HG03097 (cell line): ENCODE data around the gene CCDC91.
"Not testable (repeated sequence)": the region's sequence is repeated elsewhere in the genome, so short reads cannot be mapped to it uniquely, and the experiment has no call there.

ENCODE experiments used
- ATAC-seq: cut with Tn5 transposase; IDR thresholded peaks from one replicate; pipeline ENCODE4 v1.9.1; 2021; ENCODE audit not compliant: unreplicated experiment, low FRiP score

CCDC91 gene

DNA sequence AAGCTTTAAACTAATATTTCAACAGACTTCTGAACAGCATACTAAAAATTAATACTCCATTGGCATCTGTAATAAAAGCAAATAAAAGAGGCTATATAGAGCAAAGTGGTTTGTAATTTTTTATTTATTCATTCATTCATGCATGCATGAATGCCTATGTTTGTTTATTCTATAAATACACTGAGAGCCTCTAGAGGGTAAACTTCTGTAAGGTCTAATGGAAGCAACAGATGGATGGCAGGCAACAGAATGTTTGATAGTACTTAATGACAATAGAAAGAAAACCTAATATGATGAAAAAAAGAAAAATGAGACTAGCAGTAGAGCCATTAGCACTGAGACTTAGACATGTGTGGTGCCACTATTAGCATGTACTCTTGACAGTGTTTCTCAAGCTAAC, 253.1 kb downstream of the CCDC91 start:
- no peak for ATAC-seq

DNA sequence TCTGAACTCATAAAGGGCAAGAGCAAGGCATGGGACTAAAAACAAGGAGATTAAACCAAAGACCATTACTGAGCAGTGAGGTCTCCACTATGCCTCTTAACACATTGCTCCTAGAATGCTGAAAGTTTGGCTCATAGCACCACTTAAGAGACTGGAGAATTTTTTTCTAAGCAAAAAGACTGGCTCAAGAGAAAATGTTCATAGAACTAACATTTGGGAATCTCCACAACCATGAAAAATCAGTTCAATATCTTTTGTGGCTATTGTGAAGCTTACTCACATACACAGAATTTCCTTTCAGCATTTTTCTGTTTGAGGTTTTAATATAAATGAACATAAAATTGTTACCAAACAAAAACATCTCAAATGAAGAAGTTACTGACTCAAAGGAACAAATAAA, 255.8 kb downstream of the CCDC91 start:
- ATAC-seq: no peak

DNA sequence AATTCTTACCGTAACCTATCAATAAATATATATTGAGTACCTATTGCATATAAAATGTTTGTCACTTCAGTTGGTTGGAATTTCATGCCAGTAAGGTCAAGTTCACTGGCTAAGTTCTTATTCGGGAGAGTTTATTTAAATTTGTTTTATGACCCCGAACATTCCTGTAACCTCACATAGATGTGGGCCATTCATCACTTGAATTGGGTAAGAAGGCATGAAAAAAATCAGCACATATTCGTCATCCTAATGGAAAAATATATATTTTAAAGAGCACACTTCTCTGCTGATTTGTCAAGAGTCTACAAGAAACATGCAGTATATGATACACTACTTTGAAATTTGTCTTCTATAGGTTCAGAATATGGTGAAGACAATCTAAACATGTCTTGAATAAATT, 263.4 kb downstream of the CCDC91 start:
- ATAC-seq: no peak

DNA sequence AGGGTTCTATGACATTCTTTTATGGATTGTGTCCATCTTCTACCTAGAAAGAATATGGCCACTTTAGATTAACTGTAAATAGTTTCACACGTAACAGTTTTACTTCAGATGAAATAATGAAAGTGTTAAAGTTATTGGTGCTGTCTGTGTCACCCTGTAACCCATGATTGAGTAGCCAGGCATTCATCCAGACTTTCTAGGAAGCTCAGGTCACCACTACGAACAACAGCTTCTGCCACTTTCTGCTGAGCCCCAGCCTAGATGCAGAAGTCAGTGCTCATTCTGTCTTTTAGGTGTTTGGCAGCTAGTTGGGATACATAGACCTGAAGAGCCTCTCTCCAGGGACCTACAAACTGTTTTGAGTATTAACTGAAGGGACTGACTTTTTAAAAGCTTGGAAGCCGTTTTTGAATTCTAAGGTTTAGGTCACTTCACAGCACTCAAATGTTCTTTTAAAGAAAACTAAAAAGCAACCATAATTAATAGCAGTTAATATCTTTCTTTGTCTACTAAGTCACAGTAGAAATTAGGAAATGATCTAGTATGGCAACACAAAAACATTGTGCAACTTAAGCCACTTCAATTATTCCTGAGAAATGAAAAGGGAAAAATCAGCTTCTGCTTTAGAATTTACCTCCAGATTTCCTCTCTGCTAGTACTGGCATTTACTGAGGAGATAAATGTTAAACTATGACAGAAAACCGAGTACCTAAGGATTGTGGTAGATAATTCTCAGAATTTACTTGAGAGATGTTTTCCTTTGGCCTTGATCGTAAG, 266.9 kb downstream of the CCDC91 start:
- ATAC-seq: no peak

DNA sequence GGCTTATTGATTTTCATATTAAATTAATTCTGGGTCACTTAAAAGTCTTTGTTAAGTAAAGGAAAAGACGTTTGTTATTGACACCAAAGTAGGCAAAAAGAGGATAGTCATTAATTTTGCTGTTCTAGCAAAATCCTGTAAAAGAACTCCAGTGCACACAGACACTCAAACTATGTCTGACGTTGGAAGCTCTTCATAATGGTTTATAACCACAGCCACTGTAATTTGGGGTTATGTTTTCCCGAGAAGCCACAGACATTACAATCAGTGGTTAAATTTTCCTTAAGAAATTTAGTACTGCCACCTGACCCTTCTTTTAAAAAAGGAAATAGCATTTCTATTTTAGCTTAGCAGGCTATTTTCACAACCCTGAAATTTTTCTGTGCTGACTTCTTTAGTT, 267.5 kb downstream of the CCDC91 start:
- no peak for ATAC-seq

DNA sequence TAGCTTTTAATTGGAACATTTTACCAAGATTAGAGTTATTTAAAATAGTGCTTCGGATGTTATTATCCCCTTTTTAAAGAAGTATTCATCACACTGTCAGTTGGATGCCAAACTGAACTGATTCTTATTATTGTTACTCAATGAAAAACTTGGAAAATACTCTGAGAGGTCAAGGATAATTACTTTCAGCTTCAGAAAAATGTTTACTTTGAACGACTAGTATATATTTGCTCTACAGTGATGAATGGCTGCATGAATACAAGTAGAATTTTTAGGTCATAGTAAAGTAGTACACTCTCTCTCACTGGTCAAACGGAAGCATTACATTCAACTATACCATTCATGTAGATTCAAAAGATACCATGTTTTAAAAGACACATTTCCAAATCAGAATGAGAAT, 269.2 kb downstream of the CCDC91 start:
- ATAC-seq: no peak

DNA sequence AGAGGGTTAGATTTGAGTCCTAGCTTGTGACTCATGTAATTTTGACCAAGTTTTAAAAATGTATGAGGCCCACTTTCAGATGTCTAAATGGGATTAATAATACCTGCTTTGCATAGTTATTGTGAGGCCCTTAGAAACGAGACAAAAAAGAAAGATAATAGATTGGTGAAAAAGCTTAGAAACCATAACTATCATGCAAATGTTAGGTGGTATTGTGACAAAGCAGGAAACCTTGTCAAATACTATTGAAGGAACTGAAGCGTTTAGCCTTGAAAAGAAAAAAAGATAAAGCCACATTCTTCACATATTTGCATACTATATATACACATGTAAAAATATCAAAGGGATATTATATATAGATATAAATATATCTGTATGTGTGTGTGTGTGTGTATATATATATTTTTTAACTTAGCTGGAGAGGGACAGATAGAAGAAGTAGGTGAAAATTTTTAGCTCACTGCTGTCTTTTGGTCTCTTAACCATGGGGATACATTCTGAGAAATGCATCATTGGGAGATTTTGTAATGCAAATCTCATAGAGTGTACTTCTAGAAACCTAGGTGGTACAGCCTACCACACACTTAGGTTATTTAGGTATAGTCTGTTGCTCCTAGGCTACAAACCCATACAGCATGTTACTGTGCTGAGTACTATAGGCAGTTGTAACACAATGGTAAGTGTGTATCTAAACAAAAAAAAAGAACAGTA, 270.3 kb downstream of the CCDC91 start:
- no peak for ATAC-seq

DNA sequence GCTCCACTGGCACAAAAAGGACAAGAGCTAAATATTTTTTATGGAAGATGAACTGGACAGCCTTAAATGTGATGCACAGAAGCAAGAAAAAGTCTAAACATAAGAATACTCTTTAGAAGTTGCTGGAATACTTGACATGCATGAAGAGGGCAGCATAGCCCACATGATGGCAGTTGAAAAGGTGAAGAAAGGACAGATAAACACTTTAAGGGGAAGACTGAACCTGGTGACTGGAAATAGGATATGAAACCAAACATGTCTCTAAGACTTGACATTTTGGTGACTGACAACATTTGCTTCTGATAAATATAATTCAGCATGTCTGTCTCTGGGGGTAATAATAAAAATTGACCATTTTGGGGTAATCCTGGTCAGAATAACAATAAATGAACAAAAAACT, 273.1 kb downstream of the CCDC91 start:
- ATAC-seq: no peak

DNA sequence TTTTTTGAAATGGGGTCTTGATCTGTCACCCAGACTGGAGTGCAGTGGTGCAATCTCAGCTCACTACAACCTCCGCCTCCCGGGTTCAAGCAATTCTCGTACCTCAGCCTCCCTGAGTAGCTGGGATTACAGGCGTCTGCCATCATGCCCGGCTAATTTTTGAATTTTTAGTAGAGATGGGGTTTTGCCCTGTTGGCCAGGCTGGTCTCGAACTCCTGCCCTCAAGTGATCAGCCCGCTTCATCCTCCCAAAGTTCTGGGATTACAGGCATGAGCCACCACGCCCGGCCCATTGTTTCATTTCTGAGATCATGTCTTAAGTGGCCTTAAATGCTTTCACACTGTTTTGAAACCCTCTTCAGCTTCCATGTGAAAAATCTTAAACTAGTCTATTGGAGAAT, 281.5 kb downstream of the CCDC91 start:
- not testable (repeated sequence) for ATAC-seq

DNA sequence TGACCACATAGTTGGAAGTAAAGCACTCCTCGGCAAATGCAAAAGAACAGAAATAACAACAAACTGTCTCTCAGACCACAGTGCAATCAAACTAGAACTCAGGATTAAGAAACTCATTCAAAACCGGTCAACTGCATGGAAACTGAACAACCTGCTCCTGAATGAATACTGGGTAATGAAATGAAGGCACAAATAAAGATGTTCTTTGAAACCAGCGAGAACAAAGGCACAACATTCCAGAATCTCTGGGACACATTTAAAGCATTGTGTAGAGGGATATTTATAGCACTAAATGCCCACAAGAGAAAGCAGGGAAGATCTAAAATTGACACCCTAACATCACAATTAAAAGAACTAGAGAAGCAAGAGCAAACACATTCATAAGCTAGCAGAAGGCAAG, 285.9 kb downstream of the CCDC91 start:
- not testable (repeated sequence) for ATAC-seq

DNA sequence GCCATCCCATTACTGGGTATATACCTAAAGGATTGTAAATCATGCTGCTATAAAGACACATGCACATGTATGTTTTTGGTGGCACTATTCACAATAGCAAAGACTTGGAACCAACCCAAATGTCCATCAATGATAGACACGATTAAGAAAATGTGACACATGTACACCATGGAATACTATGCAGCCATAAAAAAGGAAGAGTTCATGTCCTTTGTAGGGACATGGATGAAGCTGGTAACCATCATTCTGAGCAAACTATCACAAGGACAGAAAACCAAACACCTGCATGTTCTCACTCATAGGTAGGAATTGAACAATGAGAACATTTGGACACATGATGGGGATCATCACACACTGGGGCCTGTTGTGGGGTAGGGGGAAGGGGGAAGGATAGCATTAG, 288.8 kb downstream of the CCDC91 start:
- not testable (repeated sequence) for ATAC-seq

DNA sequence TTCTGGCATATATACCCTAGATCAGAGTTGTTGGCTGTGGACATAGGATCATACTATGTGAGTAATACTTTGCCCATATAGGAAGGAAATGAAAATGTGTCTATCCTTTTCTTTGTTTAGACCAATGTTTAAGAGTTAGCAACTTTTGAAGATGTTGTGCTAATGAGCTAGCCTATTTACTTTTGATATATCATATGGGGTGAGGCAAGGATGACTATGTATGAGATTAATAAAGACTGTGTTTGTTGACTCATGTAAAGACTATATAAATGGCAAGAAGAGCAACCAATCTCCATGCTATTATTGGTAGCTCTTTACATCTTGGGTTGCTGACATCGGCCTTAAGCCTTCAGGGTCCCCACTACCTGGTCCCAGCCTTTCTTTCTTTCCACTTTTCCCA, 289.4 kb downstream of the CCDC91 start:
- ATAC-seq: no peak

DNA sequence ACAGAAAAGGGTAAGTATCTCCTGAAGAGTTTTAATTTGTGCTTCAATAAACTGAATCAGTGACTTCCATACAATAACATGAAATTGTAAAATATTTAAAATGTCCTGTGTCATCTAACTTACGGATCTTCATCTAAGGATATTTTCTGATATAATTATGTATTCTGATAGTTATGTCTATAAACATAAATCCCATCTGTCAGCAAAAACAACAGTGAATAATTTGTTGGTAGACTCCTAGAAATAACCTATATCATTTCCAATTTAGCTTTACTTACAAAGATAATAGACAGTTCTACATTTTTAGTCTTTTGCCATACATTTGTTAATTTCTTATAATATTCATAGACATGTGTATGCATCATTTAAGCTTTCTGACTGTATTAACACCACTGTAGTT, 293.9 kb downstream of the CCDC91 start:
- no peak for ATAC-seq

DNA sequence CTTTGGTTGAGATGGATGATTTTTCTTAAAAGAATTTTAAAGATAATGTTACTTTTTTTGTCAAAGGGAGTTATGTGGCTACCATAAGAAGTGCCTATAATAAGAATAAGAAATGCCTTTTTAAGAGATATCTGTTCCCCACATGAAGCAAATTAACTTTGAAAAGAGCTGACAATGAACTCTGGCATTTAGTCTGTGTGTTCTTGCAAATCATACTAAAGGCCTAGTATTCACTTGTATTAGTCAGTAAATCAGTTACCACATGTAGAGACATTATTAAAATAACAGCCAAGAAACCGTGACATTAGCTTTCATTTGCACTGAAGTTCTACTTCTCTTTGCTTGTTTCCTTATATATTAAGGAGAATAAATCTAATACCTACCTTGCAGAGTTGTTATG, 296.3 kb downstream of the CCDC91 start:
- ATAC-seq: no peak

DNA sequence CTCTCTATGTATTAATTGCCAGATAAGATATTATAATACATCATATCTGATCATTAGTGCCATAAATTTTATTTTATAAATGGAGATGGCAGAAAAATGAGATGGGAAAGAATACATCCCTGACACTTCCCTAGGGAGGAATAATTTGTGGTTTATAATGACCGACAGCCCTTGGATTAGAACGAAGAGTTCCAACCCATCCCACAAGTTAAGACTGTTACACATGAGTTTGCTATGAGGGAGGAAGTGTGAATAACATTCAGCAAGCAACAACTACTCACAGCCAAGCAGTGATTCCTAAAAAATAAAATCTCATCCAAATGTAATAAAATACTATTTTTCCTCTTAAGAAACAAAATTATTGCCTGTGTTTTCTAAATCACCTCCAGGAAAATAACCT, 299.0 kb downstream of the CCDC91 start:
- ATAC-seq: no peak

DNA sequence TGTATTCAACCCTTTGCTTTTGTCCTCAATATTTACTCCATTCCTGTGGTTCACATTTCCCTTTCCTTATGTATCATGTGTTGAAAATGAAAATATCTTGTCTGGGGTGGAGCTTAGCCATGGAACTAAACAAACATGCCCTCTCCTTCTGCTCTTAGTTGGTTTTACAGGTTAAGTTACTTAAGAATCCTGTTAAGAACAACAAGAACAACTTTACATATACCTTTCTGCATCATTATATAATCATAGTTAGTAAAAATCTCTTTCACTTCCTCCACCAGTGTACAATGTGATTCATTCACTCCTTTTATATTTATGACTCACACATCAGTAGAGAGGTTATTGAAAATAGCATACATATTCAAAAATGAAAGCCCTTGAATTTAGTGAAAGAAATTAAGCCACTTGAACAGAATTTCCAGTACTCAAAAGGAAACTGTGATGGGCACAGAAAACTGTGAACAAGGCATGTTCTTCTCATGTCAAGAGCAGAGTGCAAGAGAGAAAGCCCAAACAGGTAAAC, 307.7 kb downstream of the CCDC91 start:
- ATAC-seq: peak; percentile 94

DNA sequence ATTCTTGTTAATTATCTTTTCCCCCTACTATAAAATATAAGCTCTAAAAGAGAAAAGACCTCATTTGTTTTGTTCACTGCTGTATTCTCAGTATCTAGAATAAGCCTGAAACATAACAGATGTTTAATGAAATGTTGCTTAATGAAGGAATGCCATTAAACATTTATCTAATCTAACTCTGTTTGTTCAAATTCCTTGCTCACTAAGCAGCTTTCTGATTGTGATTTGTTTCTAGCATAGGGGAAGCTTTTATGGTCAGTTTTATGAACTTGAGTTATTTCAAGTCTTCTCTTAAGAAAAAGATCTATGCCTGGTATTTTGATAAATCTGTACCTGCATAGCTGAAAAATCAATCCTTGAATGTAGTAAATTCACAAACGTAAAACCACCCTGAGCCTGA, 308.6 kb downstream of the CCDC91 start:
- no peak for ATAC-seq

DNA sequence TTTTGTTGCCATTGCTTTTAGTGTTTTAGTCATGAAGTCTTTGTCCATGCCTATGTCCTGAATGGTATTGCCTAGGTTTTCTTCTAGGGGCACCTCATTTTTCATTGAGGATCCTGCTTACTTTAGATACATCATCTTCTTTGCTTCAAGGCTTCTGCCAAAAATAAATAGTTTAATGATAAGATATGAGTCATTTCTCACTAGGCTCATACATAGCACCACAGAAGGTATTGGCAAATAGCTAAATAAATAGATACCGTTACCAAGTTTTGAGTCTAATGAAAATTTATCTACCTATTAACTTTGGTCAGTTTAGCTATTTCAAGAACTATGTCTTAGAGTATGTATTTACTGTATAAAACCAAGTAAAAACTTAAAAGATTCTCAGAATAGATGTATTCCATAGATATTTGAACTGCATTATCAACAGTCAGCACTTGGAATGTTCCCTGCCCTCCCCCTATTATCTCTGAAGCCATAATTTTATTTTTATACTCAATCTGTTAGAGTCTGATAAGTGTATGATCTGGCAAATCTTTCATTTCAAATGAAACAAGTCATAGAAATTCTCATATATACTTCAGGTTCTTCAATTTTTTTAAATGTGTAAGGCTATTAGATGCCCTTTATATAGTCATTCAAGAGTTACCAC, 310.2 kb downstream of the CCDC91 start:
- no peak for ATAC-seq

DNA sequence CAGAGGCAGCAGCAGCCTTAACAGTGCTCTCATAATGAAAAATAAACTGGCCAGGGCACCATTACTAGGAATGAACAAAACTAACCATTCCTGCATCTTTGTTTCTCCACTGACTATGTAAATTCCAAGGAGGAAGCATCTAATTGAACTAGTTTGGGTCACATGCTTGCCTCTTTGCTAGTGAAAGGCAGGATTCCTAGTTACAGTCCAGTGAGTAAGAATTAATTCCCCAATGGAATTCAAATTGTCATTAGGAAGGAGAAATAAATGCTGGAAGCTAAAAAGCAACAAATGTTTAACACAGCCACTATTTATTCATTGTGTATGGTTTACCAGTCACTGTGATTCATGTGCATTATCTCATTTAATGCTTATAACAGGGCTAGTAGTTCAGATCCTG, 316.0 kb downstream of the CCDC91 start:
- no peak for ATAC-seq

DNA sequence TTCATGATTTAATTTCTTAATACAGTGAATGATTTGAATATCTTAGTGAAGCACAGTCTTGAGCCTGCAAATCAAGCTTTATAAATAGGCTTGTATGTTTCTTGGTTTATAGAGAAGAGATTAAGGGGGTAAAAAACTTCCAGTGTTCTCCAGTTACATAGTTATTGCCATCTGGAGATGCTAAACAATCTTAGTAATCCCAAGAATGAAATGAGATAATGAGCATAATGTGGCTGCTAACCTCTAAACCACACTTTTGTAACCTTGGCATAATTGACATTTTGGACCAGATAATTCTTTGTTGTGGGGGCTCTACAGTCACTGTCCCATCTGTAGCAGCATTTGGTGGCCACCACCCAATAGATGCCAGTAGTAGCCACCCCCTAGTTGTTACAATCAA, 316.8 kb downstream of the CCDC91 start:
- no peak for ATAC-seq

DNA sequence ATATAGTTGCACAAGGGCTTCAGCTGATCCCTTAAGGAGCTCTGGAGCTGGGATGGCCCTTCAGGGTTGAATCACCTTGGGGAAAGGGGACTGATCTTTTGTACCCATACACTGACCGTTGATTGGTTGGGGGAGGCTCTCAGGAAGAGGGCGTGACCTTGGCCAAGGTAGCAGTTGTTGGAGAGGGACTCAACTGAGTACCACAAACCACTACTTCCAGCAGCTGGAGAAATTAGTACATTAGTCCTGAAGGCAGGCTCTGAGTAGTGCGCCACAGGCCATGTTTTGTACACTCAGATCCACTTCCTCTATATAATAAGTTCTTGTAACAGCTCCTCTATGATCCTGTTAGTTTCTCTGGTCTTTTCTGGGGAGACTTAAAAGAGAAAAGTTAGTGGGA, 317.6 kb downstream of the CCDC91 start:
- no peak for ATAC-seq

DNA sequence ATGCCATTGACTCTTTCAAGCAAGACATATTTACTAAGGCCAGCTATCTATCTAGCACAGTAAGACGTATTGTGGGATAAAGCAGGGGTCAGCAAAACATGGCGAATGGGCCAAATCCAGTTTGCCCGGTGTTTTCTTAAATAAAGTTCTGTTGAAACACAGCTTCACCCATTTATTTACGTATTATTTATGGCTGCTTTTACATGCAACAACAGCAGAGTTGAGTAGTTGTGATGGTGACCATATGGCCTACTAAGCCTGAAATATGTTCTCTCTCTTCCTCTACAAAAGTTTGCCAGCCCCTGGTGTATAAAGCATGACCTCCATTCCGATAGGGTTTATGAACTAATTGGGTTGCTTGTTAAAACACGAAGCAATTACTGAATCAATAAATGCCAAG, 322.1 kb downstream of the CCDC91 start:
- ATAC-seq: no peak
